Transverse colon (tissue), 4 donors: Measurements from ENCODE around the gene SLC25A1. TPM values are rescaled to one million over a fixed set of nuclear protein-coding genes. Genes with fewer than 3 reads are reported as not detected.
A peak's percentile ranks its signal among the peaks of the same experiment; 100 is the strongest.

Source experiments
- DNase-seq: peaks from one replicate; pipeline ENCODE4 v3.0.0-alpha.2; 2019
- H3K27ac ChIP-seq, 4 donors: fragments of 200-600 bp; sonication (generic); 2 replicates each; pipeline ENCODE4 v1.5.1; 2016 to 2018; ENCODE audit warnings: inconsistent platforms in 4 of 4
- H3K27me3 ChIP-seq: fragments of 200-600 bp; sonication (generic); 2 replicates; pipeline ENCODE4 v1.5.1; 2017; ENCODE audit warnings: inconsistent platforms
- H3K36me3 ChIP-seq, 4 donors: fragments of 200-600 bp; sonication (generic); 2 replicates each; pipeline ENCODE4 v1.5.1; 2017 to 2019; ENCODE audit warnings: inconsistent platforms in 4 of 4
- H3K4me1 ChIP-seq, 4 donors: fragments of 200-600 bp; sonication (generic); 2 replicates each; pipeline ENCODE4 v1.5.1; 2017 to 2020; ENCODE audit warnings: inconsistent platforms in 4 of 4
- H3K4me3 ChIP-seq, 4 donors: fragments of 200-600 bp; sonication (generic); 1 replicate in 1 of 4; 2 replicates in 3 of 4; pipeline versions ENCODE4 v1.5.1 to v1.6.1; 2017 to 2019; ENCODE audit warnings: inconsistent platforms in 4 of 4
- H3K9me3 ChIP-seq, 2 donors: fragments of 200-600 bp; sonication (generic); 2 replicates each; pipeline ENCODE4 v1.5.1; 2017 to 2019; ENCODE audit warnings: inconsistent platforms in 2 of 2
- EP300 ChIP-seq: sonication (generic); formaldehyde crosslinking; IDR thresholded peaks from one replicate; pipeline ENCODE4 v1.6.1; 2017; ENCODE audit warnings: antibody characterized with exemption, low read depth
- POLR2A ChIP-seq: fragments of 450-650 bp; IDR thresholded peaks from one replicate; pipeline ENCODE4 v1.6.1; 2016; ENCODE audit warnings: antibody characterized with exemption, mild to moderate bottlenecking, moderate library complexity
- POLR2AphosphoS5 ChIP-seq, 3 donors: sonication (generic); formaldehyde crosslinking; IDR thresholded peaks; one replicate each; pipeline ENCODE4 v1.6.1; 2016; ENCODE audit warnings: antibody characterized with exemption in 3 of 3
- WGBS, 2 donors: methylation state at CpG; one replicate each; pipeline ENCODE4 v1.1.5; 2018; ENCODE audit warnings: low coverage in 1 of 2; 5-methylcytosine and 5-hydroxymethylcytosine counted together
- in situ Hi-C, 4 donors: fragments of 200-750 bp; cut with MboI; loops; one replicate each; pipeline versions ENCODE4 v1.15.0 to v1.15.1; 2017; ENCODE audit warnings: low sequenced_read_pairs in 3 of 4, low pct_ligation_motif_present in 1 of 4, low pct_unique_long_range_greater_than_20kb in 1 of 4
- intact Hi-C: fragments of 100-400 bp; cut with DNase I; formaldehyde crosslinking; loops from one replicate; pipeline ENCODE4 v1.15.1; 2023; ENCODE audit warnings: low total_unique reads
- total RNA-seq, 4 donors: library from RNA; depleted of rRNA; stranded (reverse); fragments of >200 nt; gene quantifications; one replicate each; pipeline ENCODE4 v1.1.0, GENCODE V29; 2016
- TF ChIP-seq, protein P1 (sequence below), 5 experiments: fragments of 200-600 bp in 3 of 5; fragments of 450-650 bp in 2 of 5; sonication (generic) in 3 of 5; IDR thresholded peaks; 1 replicate in 2 of 5; 2 replicates in 3 of 5; pipeline ENCODE4 v1.5.1; 2016 to 2017; ENCODE audit warnings: antibody characterized with exemption in 5 of 5, inconsistent platforms in 3 of 5, mild to moderate bottlenecking in 2 of 5, moderate library complexity in 1 of 5

The SLC25A1 gene
- total RNA-seq, 4 donors from 2014 or later = 80.2 to 146 (median 132) TPM

DNA sequence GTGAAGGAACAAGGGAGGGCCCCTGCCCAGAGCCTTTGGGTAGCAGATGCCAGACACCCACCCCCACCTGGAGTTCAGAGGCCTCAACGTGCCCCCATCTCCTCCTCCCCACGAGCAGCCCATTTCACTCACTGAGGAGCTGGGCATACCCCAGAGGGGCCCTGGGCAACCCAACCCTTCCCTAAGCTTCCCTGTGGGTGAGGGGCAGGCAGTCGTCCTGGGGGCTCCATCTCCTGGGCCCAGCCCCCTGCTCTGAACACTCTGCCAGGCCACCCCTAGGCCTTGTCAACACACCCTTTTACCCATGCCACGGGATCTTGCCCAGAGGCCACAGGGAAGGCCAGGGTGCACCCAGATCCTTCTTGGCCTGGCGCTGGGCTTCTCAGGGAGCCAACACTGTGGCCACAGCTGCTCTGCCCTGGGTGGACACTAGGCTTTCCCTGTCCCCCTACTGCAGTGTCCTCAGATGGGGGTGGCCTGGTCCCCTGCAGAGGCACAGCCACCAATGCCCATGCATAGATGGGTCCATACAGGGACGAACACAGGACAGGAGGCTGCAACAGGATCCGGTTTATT lies 3.4 kb downstream of the SLC25A1 start:
- peaks cover 4% of the 10 kb centered on the region for H3K27me3 ChIP-seq
- peaks cover 27 to 56% (median 53%) of the 10 kb centered on the region in 4 donors for H3K4me1 ChIP-seq
- intact Hi-C loops (no loop called here), in situ Hi-C loops (loop anchor here in 1 of 4 donors (25.0 kb wide), 1 partner anchor 462 kb away; no protein-coding TSS in a partner anchor)
- H3K27ac ChIP-seq = peak overlapping the region in 1 of 4 donors; percentile 89
- 69% methylated on average over 7 of the region's 7 CpGs; no CpG with 5 or more reads in 1 of the 2 donors for whole genome bisulfite sequencing, 2 donors
- no peaks in the 10 kb centered on the region for H3K9me3 ChIP-seq
- no peaks in the 10 kb centered on the region for H3K36me3 ChIP-seq
- TF ChIP-seq POLR2A = peak; percentile 1
- TF ChIP-seq, protein P1, sequence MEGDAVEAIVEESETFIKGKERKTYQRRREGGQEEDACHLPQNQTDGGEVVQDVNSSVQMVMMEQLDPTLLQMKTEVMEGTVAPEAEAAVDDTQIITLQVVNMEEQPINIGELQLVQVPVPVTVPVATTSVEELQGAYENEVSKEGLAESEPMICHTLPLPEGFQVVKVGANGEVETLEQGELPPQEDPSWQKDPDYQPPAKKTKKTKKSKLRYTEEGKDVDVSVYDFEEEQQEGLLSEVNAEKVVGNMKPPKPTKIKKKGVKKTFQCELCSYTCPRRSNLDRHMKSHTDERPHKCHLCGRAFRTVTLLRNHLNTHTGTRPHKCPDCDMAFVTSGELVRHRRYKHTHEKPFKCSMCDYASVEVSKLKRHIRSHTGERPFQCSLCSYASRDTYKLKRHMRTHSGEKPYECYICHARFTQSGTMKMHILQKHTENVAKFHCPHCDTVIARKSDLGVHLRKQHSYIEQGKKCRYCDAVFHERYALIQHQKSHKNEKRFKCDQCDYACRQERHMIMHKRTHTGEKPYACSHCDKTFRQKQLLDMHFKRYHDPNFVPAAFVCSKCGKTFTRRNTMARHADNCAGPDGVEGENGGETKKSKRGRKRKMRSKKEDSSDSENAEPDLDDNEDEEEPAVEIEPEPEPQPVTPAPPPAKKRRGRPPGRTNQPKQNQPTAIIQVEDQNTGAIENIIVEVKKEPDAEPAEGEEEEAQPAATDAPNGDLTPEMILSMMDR (IDR thresholded peaks at IDR 0.05) = no peak
- DNase-seq = no peak
- no peak overlapping the region for H3K4me3 ChIP-seq

DNA sequence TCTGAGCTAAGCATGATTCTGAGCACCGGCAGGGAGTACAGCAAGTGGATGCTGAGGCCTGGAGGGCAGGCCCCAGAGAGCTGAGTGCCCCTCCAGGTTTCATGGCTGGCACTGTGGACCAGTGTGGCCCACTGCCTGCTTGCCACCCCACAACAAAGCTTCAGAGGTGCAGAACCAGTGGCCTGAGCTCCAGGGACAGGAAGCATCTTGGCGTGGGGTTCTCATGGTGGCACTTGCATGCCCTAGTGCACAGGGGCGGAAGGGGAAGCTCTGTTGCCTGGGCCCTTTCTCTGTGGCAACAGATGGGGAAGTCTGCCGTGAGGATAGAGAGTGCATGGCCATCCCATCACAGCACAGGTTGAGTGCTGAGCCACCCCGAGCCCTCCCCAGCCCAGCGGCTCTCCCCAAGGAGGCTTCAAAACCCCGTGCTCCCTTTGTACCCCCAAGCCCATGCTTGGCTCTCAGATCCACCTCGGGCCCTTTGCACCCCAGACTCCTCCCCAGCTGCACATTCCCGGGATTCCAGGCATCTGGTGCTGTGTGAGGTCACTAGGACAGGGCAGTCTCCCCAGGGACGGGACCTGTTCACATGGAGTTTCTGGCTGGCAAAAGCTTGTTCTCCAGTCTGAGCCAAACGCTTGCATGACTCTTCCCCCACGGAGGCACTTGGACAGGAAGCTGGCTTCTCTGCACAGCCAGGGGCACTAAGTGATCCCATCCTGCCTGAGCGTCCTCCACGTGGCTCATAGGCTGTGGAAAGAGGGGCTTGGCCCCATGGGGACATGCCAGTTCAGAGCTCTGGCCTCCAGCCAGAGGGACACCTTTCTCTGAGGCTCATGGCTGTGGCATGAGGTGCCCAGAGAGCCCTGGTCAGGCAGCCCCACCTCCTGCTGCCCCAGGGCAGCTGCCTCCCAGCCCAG lies 4.2 kb downstream of the SLC25A1 start:
- intact Hi-C loops (no loop called here), in situ Hi-C loops (loop anchor here in 1 of 4 donors (25.0 kb wide), 1 partner anchor 463 kb away; no protein-coding TSS in a partner anchor)
- WGBS, 2 donors = 52% methylated on average over 14 of the region's 14 CpGs; no CpG with 5 or more reads in 1 of the 2 donors
- Histone ChIP-seq H3K9me3 (no peaks in the 10 kb centered on the region), H3K4me3 (no peak overlapping the region), H3K4me1 (peaks cover 27 to 54% (median 53%) of the 10 kb centered on the region in 4 donors), H3K27ac (peak overlapping the region in 2 of 4 donors; percentile 87 to 89), H3K27me3 (peaks cover 12% of the 10 kb centered on the region), H3K36me3 (no peaks in the 10 kb centered on the region)
- DNase-seq = no peak
- TF ChIP-seq, protein P1 (IDR thresholded peaks at IDR 0.05) = no peak
- TF ChIP-seq POLR2AphosphoS5 (IDR thresholded peaks at IDR 0.05) = no peak
- TF ChIP-seq POLR2A = no peak
- no peak for TF ChIP-seq EP300

DNA sequence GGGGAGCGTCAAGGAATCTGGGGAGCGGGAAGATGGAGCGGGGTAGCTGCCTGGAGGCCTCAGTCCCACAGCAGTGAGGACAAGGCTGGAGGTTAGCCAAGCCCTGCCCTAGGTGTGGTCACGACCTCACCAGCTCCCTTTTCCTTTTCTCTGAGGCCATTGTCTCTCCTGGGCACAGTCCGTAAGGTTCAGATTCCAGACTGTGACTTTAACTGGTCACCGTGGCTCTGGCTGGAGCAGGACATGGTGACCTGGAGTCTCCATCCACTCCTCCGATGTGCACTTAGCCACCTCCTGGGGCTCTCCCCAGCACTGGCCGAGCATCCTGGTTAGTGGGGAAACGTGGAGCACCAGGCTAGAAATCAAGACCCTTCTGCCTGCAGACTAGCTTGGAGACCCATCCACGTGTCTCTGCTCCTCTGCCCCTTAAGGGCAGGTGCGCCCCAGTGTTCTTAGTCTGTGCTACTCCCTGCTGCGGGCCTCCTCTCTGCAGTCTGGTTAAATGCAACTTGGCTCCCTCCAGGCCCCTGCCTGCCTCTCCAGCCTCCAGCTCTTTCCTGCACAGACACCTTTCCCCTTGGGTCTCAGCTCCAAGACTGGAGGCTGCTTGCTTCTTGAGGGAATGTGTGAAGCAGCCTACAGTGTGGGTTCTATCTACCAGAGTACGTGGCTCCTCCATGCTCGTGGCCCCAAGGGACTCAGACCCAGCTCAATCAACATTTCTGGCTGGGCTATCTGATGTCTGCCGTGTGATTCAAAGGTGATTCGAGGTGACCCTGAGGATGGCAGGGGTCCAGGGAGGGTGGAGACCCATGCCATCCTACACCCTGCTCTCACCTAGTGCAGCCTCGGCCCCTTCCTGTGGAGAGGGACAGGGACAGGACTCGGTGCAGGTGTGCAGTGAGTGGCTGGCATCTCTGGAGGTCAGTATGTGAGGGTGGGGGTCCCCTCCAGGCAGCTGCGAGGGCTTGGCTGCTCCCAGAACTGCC lies 5.2 kb downstream of the SLC25A1 start:
- WGBS, 2 donors = 31 to 64% methylated on average over 3 to 18 of the region's 19 CpGs
- TF ChIP-seq EP300 (no peak), POLR2AphosphoS5 (IDR thresholded peaks at IDR 0.05) (peak in 1 of 3 donors; percentile 19)
- Histone ChIP-seq H3K9me3 (no peaks in the 10 kb centered on the region), H3K27ac (peak overlapping the region; percentile 31 to 91 (median 88)), H3K4me3 (peak overlapping the region in 1 of 4 donors; percentile 85), H3K4me1 (peaks cover 30 to 55% (median 51%) of the 10 kb centered on the region in 4 donors), H3K36me3 (no peaks in the 10 kb centered on the region), H3K27me3 (peaks cover 22% of the 10 kb centered on the region)
- peak; percentile 73 for DNase-seq
- intact Hi-C loops = no loop called here
- in situ Hi-C loops = no loop called here

DNA sequence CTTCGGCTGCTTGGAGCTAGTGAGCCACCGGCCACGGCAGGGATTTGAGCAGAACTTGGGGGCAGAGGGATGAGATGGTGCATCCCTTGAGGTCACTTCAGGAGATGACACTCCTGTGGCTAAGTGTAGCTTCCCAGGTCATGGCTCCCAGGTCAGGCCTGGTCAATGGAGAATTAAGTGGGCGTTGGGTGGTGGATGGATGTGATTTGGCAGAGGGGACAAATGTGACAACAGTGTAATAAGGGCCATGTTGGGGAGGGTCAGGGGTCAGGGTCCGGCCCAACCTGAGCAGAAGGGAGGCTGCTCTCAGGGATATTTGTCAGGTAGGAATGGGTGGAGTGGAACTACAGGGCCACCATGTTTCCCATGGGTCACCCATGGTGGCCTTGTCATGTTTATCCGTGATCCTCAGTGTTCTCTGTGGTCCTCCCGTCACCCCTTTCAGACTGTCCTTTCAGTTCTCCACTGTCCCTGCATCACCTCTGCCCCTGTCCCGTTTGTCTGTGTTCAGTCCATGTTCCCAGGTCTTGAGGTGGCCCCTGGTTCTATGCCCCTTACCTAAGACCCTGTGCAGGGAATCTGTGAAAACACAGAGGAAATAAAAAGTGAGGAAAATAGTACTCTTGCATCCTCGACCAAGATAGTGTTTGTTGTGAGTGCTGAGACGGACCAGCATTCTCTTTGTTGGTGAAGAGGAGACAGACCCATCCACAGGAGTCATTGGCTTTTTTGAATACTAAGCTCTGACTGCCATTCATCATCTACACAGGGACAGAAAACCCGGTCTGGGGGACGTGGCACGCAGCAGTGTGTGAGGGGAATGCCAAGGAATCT lies 6.1 kb downstream of the SLC25A1 start:
- peak overlapping the region; percentile 87 to 91 (median 90) for H3K27ac ChIP-seq
- peak overlapping the region; percentile 72 to 100 (median 86) for H3K4me3 ChIP-seq
- intact Hi-C loops = no loop called here
- peaks cover 29 to 50% (median 46%) of the 10 kb centered on the region in 4 donors for H3K4me1 ChIP-seq
- H3K36me3 ChIP-seq = no peaks in the 10 kb centered on the region
- H3K9me3 ChIP-seq = no peaks in the 10 kb centered on the region
- peaks cover 31% of the 10 kb centered on the region for H3K27me3 ChIP-seq
- in situ Hi-C loops = no loop called here
- TF ChIP-seq EP300 (no peak), POLR2A (no peak), POLR2AphosphoS5 (IDR thresholded peaks at IDR 0.05) (no peak)
- TF ChIP-seq, protein P1 (IDR thresholded peaks at IDR 0.05) = no peak
- no peak for DNase-seq
- 26 to 29% methylated on average over 4 to 13 of the region's 13 CpGs for WGBS, 2 donors
